AG20443 (cell line): ENCODE data around the gene QSOX2.
A peak's percentile ranks its signal among the peaks of the same experiment; 100 is the strongest.
"Not testable (repeated sequence)": the region's sequence is repeated elsewhere in the genome, so short reads cannot be mapped to it uniquely, and the experiment has no call there.

Experiments
- DNase-seq: peaks from one replicate; pipeline ENCODE4 v3.0.0; 2012; ENCODE audit warnings: low spot score, mixed read lengths

QSOX2 gene

DNA sequence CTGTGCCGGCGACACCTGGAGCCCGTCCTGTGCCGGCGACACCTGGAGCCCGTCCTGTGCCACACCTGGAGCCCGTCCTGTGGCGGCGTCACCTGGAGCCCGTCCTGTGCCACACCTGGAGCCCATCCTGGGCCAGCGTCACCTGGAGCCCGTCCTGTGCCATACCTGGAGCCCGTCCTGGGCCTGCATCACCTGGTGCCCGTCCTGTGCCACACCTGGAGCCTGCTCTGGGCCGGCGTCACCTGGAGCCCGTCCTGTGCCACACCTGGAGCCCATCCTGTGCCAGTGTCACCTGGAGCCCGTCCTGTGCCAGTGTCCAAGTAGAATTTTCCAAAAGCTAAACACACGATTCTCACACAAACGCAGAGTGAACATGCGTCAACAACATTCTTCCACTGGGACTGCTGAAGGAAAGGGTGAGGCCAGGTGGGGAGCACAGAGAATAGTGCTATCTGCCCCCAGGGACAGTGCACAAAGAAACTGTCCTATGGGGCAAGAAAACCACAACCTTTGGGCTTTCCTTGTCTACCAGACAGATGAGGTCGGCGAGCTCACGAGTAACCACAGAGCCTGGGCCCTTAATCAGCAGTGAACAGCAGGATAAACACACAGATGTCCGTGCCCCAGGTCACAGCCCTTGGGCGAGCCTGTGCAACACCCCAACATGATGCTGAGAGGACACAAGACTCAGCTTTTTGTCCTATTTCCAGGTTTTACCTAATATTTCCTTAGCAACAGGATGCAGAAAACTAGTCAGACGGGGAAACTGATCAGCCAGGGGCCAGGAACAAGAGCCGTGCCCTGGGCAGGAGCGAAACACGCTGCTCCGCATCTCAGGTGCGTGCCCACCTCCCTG is 7.9 kb downstream of the QSOX2 start:
- no peak for DNase-seq

GRCh38 chr9:136236471-136237410 is 8.9 kb downstream of the QSOX2 start:
- DNase-seq, result not testable (repeated sequence)

- no peak for DNase-seq
These were observed 9.7 kb downstream of the QSOX2 start for GRCh38 chr9:136235709-136236455.

- no peak for DNase-seq
These were observed 10.4 kb downstream of the QSOX2 start for GRCh38 chr9:136235171-136235570.

DNA sequence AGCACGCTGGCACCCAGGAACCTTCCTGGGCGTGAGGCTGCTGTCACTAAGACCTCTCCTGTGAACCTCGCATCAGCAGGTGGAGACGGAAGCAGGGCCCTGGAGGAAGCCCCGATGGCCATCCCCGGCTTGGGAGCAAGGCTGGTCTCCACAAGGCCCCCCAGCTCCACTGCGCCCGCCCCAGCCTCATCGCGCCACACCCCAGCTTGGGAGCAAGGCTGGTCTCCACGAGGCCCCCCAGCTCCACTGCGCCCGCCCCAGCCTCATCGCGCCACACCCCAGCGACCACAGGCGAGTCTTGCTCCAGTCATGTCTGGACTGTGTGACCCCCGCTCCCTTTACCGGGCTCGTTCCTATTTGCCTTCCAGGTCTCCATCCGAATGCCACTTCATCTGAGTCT is 11.0 kb downstream of the QSOX2 start:
- DNase-seq, result no peak

GRCh38 chr9:136233868-136234267 is 11.7 kb downstream of the QSOX2 start:
- no peak for DNase-seq

DNA sequence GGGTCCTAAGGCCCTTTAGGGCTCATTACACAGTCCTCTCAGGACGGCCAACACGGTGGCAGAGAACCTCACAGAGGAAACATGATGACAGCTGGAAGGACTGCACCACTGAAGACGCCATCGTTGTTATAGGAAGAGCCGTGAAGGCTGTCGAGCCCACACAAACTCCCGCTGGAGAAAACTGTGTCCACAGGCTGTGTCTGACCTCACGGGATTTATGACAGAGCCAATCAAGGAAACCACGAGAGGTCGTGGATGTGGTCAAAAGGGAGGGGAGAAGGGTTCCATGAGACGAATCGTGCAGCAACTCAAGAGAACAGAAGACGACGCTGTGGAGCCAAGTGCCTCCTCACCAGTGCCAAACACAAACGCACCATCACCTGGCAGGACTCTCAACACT is 12.2 kb downstream of the QSOX2 start:
- no peak for DNase-seq

- DNase-seq, result no peak
These were observed 12.6 kb downstream of the QSOX2 start for GRCh38 chr9:136232969-136233368.

DNA sequence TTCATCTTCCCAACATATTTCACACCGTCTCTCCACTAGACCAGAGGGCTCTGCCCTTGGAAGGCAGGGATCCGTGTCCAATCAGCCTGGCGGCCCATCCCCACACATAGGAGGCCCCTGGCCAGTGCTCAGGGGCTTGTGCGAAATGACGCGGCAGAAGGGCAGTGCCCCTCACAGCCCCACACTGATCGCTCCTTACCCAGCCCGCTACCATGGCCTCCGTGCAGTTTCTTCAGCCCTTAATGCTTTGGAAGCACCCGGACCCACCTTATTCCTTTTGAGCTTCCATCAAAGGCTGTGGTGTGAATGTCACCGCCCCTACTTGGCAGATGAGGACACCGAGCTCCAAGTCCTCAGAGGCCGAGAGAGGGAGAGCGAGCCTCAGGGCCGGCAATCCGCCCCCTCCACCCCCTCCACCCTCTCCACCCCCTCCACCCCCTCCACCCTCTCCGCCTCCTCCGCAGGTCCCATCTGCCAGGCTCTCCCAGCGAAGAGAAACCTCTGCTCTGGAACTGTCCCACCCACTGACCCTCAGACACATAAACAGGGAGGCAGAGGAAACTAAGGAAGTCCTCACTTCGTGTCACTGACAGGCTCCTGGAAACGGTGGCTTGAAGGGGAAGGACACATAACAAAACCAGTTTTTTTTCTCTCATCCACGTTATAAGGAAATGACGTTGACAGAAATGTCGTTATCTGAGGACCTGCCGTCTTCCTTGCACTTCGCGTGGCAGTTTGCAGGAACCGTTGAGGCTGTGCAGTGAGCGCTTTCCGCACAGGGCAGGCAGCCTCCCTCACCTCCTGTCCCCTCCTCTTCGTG is 13.9 kb downstream of the QSOX2 start:
- DNase-seq, result no peak

GRCh38 chr9:136230773-136231172 is 14.8 kb downstream of the QSOX2 start:
- no peak for DNase-seq

DNA sequence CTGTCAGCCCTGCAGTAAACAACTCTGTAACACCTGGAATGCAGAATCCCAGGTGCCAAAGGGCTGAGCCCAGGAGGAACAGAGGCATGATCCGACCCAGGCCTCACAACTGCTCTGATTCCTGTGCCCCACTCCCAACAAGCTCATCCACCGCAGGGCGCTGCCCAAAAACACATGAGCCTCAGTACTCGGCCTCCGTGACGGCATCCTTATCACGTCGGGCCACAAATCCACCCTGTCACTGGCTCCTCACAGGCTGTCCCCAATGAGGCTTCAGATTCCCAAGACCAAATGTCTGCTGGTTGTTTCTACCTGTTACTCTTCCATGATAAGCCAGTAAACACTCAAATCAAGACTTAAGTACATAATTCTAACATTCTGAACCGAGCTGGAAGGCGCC is 15.2 kb downstream of the QSOX2 start:
- no peak for DNase-seq

- DNase-seq, result no peak
These were observed 16.2 kb downstream of the QSOX2 start for GRCh38 chr9:136229096-136230065.

GRCh38 chr9:136228107-136228875 is 17.3 kb downstream of the QSOX2 start:
- DNase-seq, result peak; percentile 61

GRCh38 chr9:136226680-136227407 is 18.8 kb downstream of the QSOX2 start:
- no peak for DNase-seq

DNA sequence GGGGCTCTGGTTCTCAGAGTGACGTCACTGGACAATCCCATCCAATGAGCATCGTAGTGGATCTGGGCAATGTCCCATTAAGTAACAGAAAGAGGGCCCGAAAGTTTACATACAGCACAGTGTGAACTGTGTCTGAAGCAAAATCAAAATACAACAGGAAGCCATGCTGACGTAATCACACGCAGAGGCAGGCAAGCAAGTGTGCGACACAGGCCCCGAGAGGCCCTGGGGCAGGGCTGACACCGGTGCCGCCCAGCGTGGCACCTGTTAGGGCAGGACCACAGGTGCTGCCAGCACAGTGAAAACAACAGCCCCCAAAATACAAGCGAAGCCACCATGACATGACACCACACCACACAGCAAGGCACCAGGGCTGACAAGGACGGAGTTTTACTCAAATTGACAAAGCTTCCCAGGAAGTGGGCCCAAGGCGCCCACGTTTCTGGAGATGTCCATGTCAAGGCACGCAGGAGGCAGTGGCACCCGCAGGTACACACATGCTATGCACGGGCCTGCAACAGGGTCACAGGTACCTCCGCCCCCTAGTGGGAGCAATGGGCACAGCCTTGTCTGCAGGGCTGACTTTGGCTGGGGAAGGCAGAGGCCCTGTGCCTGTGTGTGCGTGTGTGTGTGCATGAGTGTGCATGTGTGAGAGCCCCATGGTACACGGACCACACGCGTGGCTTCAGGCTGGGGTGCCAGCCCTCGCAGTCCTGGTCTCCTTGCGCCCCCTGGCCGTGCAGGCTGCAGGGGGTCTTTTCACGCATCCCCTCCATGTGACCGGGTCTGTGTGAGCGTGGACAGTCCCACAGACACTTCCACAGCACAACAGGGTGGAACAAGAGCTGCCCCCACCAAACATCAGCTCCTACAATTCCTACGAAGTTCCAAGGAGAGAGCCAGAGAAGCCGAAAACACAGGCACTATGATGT is 19.6 kb downstream of the QSOX2 start:
- DNase-seq, result peak; percentile 81

DNA sequence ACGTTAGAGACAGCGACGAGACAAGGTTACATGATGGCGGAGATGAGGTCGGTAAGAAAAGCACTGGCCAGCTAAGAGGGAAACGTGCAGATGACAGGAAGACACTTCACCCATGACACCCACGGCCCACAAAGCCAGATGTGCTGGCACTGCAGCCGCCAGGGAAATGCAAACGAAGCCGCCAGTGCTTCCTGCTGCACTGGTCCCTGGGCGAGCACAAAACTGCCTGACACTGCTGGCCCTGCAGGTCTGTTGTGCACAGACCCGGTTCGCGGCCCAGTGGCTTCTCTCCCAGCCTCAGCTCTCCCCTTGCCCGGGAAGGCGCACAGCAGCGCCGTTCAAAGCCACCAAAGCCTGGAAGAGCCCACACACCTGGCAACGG is 20.3 kb downstream of the QSOX2 start:
- DNase-seq, result no peak

DNA sequence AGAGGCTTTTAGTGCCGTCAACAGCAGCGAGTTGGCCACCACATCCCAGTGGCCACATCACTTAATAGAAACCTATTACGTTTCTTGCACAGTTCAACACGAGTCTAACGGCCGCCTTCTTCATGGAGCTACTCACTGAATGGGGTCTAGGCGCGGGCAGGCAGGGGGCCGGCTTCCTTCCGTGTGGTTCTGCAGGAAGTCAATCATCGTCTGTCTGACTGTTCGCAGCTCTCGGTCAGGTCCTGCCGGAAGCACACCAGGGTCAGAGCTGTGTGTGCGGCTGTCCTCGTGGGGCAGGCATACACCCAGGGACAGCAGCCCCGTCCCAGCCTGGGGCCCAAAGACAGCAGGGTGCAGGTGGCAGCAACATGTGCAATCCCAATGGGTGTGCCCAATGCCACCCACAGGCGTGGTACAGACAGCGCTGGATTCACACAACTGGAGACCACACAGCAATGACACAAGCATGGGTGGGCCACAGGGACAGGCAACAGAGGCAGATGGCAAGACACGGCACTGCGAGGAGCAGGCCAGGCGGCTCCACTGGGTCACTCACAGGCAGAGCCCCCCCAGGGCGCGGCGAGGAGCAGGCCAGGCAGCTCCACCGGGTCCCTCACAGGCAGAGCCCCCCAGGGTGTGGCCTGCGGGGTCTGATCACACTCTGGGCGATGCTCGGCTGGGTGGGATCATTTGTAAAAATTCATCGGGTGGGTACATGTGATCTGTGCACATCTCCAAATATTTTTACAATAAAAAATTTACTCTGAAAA is 21.6 kb downstream of the QSOX2 start:
- no peak for DNase-seq
